Spleen (tissue), 7 donors: ENCODE data around the gene XPNPEP1.

Source experiments
- POLR2A ChIP-seq, 3 donors: fragments of 450-650 bp; IDR thresholded peaks; one replicate each; pipeline ENCODE4 v1.5.1; 2017; ENCODE audit warnings: antibody characterized with exemption in 3 of 3, mild to moderate bottlenecking in 1 of 3
- POLR2AphosphoS5 ChIP-seq, 3 donors: sonication (generic); formaldehyde crosslinking; IDR thresholded peaks; one replicate each; pipeline ENCODE4 v1.5.1; 2017; ENCODE audit warnings: antibody characterized with exemption in 3 of 3
- TF ChIP-seq, protein P1 (sequence below), 11 experiments: fragments of 200-600 bp in 7 of 11; fragments of 450-650 bp in 4 of 11; sonication (generic) in 4 of 11; IDR thresholded peaks in 8 of 11; conservative IDR thresholded peaks in 3 of 11; 1 replicate in 7 of 11; 2 replicates in 4 of 11; pipeline versions ENCODE4 v1.4.0 to v1.8.0; 2016 to 2021; ENCODE audit warnings: antibody characterized with exemption in 11 of 11, inconsistent platforms in 4 of 11, mild to moderate bottlenecking in 1 of 11
- donor health status: DM: no; HTN: no; CAD: no; lungs with moderate emphysema.
- donor health status: DM: no; HTN: no; CAD: no.
- donor health status: DM: no; HTN: no; CAD: no.

DNA sequence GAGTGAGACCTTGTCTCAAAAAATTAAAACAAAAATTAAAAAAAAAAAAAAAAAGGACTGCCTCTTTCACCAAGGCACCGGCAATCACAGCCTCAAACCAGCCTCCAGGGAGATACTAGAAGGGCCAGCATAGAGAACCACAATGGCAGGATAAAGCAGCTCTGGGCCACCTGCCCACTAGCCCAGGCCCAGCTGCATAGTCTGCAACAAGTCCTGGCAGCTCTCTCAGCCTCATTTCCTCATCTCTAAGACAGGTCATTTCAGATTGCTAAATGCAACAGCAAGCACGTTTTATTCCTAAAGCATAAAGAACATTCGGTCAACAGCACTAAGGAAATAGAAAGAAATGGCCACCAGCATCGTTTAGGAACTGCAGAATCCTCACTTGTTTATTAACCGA is 28.8 kb downstream of the XPNPEP1 start:
- TF ChIP-seq, protein P1, sequence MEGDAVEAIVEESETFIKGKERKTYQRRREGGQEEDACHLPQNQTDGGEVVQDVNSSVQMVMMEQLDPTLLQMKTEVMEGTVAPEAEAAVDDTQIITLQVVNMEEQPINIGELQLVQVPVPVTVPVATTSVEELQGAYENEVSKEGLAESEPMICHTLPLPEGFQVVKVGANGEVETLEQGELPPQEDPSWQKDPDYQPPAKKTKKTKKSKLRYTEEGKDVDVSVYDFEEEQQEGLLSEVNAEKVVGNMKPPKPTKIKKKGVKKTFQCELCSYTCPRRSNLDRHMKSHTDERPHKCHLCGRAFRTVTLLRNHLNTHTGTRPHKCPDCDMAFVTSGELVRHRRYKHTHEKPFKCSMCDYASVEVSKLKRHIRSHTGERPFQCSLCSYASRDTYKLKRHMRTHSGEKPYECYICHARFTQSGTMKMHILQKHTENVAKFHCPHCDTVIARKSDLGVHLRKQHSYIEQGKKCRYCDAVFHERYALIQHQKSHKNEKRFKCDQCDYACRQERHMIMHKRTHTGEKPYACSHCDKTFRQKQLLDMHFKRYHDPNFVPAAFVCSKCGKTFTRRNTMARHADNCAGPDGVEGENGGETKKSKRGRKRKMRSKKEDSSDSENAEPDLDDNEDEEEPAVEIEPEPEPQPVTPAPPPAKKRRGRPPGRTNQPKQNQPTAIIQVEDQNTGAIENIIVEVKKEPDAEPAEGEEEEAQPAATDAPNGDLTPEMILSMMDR (IDR thresholded peaks at IDR 0.05 in 8 of 11, conservative IDR thresholded peaks at IDR 0.05 in 3 of 11): no peak
- TF ChIP-seq POLR2A (IDR thresholded peaks at IDR 0.05) (no peak), POLR2AphosphoS5 (IDR thresholded peaks at IDR 0.05) (no peak)
